GM23338 (cell line): Measurements from ENCODE around the gene NOTCH1.

Experiments used
- CTCF ChIP-seq, 2 experiments: fragments of 200-600 bp in 1 of 2; sonication (generic) in 1 of 2; conservative IDR thresholded peaks; 2 replicates each; pipeline versions ENCODE4 v1.5.1 to v1.6.1; 2016 to 2017; ENCODE audit warnings: antibody characterized with exemption in 2 of 2, low read depth in 2 of 2, mild to moderate bottlenecking in 2 of 2, moderate library complexity in 1 of 2
- ETS1 ChIP-seq: IDR thresholded peaks from 2 replicates; pipeline ENCODE4 v1.6.1; 2016; ENCODE audit warnings: antibody characterized with exemption
- EZH2 ChIP-seq: fragments of 200-600 bp; sonication (generic); IDR thresholded peaks from one replicate; pipeline ENCODE4 v1.8.0; 2017; ENCODE audit warnings: antibody characterized with exemption, mild to moderate bottlenecking, low read depth; ENCODE audit not compliant: unreplicated experiment
- POLR2AphosphoS5 ChIP-seq: IDR thresholded peaks from 2 replicates; pipeline ENCODE4 v1.6.1; 2016; ENCODE audit warnings: antibody characterized with exemption, low read depth
- REST ChIP-seq: IDR thresholded peaks from one replicate; pipeline ENCODE4 v1.6.1; 2018; ENCODE audit warnings: antibody characterized with exemption; ENCODE audit not compliant: unreplicated experiment

GRCh38 chr9:136493567-136493971 lies 52.3 kb downstream of the NOTCH1 start:
- no peak for TF ChIP-seq ETS1
- no peak for TF ChIP-seq CTCF (conservative IDR thresholded peaks at IDR 0.05; ENCODE audit: low read depth in 2 of 2)
- TF ChIP-seq POLR2AphosphoS5, result no peak
- no peak for TF ChIP-seq REST
- no peak for TF ChIP-seq EZH2
